Fibroblast of skin of left biceps (primary cell): ENCODE measurements around the gene BLTP1.
"Not testable (repeated sequence)": the region's sequence is repeated elsewhere in the genome, so short reads cannot be mapped to it uniquely, and the experiment has no call there.

Source experiments
- DNase-seq, 2 experiments: peaks; one replicate each; pipeline ENCODE4 v3.0.0-alpha.2; 2013; ENCODE audit warnings: low read depth in 2 of 2

The BLTP1 gene

DNA sequence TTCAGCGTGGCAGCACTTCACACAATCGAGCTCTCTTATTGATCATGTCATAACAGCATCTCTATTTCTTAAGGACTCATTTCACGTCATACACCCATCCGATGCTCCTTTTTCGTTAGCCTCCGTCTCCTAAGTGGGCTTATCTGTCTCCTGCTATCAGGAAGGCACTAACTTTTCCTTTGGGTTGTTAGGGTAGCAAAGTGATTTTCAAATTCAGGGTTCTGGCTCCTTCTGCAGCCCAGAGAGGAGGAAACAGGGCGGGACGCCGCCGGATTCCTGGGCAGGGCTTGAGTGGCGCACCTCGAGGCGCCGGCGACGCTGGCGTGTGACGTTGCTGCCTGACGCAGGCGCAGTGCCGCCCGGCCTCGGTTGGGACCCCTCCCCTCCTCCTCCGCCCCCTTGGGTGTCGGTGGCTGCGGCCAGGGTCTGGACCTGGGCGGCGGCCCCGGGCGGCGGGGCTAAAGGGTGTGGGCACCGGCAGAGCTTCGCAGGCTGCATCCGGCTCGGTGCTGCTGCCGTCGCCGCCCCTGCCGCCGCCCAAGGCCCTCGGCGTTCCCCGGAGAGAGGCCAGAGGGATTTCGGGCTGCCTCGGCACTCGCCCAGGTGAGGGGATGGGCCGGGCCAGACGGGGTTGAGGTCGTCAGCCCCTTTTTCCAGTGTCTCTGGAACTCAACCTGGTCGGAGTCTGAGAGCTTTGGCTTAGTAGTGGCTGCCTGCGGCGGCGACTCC is at the start of gene BLTP1:
Gene BLTP1 (plus strand): TSS at position 350 of the 729 bp plus-strand sequence. CDS start 18,317 bp downstream, outside the sequence.
- peak; percentile 42 to 44 for DNase-seq

DNA sequence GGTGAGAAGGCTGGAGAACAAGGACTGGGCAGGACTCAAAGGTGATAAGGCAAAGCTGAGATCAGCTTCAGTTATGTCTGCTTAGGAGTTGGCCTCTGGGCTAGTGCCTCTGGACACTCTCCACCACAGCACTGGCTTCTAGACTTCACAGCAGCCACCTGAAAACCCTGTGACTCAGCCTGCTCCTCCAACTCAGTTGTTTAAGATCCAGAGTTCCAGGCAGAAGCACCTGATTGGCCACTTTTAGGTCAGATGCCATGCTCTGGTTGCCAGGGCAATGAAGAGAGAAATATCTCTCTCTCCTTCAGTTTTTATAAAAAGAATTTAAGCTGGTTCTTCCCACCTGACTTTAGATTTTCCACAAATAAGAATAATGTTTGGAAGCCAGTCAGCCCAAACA is 47.9 kb upstream of the BLTP1 start:
- DNase-seq = no peak

GRCh38 chr4:122107680-122108079 is 44.5 kb upstream of the BLTP1 start:
- DNase-seq = no peak

DNA sequence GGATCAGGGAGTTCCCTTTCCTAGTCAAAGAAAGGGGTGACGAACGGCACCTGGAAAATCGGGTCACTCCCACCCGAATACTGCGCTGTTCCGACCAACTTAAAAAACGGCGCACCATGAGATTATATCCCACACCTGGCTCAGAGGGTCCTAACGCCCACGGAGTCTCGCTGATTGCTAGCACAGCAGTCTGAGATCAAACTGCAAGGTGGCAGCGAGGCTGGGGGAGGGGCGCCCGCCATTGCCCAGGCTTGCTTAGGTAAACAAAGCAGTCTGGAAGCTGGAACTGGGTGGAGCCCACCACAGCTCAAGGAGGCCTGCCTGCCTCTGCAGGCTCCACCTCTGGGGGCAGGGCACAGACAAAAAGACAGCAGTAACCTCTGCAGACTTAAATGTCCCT is 41.8 kb upstream of the BLTP1 start:
- DNase-seq = not testable (repeated sequence)

DNA sequence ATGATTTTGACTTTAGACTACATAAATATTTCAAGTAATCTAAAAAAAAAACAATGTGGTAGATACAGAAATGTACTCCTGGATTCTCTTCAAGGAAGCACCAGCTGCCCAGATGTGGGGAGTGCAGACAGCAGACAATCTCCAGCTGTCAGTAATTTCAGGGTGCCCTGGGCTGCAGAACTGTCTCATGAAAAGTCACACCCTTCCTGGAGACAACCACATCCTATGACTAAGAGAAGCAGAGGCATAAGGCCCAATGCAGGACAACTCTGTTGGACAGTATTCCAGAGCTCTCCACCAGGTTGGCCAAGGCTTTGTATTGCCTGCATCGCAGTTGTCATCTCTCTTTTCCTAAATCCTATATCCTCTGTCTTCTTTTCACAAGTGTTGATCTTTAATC is 34.4 kb upstream of the BLTP1 start:
- no peak for DNase-seq

DNA sequence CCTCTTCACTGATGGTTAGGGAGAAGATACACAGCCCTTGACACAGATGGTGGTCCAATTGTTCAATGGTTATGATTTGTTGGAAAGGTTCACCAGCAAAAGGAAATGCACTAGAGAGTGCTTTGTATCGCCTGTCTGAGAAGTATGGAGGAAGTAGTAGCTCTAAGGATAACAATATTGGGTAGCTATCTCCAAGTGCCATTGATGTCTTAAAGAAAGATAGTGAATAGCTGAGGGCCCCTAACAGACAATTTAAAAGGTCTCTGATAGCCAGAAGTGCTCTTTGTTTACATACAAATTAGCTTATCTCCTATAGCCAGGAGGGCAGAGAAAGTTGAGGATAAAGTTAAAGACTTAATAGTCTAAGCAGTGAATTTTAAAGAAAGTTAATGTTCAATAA is 33.9 kb upstream of the BLTP1 start:
- DNase-seq = no peak

DNA sequence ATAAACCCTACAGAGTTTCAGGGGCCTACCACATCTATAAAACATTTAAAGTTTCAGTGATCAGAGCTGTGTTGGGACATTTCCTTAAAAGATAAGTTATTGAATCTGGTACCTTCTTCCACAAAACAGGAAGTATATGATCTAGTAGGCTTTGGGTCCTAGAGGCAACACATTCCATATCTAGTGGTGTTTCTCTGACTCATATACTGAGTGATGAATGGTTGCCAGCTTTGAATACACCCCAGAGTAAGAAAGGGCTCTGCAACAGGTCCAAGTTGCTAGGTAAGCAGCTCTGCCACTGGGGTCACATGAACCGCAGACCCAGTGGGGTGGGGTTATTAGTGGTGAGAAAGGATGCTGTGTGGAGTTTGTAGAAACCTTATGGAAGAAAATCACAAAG is 32.4 kb upstream of the BLTP1 start:
- DNase-seq = no peak

- DNase-seq = no peak
Observed at GRCh38 chr4:122121593-122121992, 30.5 kb upstream of the BLTP1 start.

- no peak for DNase-seq
Observed at GRCh38 chr4:122122083-122122482, 30.0 kb upstream of the BLTP1 start.

GRCh38 chr4:122129061-122129460 is 23.1 kb upstream of the BLTP1 start:
- DNase-seq = no peak

- DNase-seq = no peak
Observed at GRCh38 chr4:122131562-122132157, 20.5 kb upstream of the BLTP1 start.

DNA sequence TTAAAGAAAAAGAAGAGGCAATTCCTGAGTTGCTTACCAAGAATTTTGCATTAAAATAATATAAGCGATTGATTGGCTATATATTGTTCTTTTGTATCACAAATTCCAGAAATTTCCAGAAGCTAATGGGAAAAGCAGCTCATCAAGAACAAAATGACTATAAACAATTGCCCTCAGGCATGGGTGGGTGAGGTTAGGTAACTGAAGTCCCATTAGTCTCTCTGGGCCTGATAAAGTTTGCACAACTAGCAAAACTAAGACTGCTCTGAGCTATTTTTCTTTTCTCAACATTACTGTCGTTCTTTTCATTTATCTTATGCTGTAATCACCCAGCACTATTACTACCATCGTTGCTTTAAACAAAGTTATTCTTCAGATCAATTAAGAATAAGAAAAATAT is 19.2 kb upstream of the BLTP1 start:
- DNase-seq = no peak

DNA sequence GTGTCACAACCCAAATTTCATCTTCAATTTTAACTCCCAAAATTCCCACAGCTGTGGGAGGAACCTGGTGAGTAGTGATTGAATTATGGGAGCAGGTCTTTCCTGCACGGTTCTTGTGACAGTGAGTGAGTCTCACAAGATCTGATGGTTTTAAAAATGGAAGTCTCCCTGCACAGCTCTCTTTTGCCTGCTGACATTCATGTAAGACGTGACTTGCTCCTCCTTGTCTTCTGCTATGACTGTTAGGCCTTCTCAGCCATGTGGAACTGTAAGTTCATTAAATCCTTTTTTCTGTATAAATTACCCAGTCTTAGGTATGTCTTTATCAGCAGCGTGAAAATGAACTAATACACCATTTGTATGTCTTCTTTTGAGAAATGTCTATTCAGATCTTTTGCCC is 13.0 kb upstream of the BLTP1 start:
- no peak for DNase-seq

DNA sequence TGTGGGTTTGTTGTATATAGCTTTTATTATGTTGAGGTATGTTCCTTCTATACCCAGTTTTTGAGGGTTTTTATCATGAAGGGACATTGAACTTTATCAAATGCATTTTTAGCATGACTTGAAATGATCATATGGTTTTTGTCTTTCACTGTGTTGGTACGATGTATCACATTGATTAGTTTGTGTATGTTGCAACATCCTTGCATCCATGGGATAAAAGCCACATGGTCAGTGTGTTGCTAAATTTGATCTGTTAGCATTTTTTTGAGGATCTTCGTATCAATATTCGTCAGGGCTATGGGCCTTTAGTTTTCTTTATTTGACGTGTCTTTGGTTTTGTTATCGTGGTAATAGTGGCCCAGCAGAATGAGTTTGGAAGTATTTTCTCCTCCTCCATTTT is 11.3 kb upstream of the BLTP1 start:
- no peak for DNase-seq

- DNase-seq = no peak
Observed at GRCh38 chr4:122142687-122143086, 9.4 kb upstream of the BLTP1 start.

DNA sequence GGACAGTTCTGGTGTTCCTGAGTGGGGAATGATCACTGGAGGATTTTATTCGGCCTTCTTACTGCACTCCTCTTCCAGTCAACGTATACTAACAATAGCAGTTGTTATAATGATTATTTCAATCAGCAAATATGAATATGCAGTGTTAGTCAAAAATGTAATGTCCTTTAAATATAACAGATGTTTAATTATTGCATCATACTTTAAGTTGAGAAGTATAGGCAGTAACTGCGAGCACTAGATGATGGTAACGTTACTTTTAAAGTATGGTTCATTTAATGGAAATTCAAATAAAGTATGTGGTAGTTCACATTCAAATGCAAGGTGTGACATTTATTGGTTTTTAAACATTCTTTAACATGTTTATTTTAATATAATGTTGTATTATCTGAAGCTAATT is 5.5 kb upstream of the BLTP1 start:
- no peak for DNase-seq

DNA sequence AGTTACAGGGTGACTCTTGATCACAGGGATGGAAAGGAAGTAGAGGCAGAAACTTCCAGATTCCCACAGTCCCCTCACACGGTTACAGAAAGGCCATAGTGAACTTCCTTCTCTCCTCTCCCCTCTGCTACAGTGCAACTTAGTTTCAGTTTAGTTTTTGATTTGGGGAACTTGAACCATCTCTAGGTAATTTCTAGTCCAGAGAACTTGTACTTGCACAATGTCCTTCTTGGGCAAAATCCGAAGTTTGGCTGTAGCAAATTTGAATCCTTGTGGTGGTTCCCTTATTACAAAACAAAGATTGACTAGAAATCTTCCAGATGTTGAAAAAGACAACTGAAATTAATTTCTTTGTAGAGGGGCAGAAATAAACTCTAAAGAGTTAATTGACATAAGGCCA is 1.2 kb upstream of the BLTP1 start:
- DNase-seq = no peak

DNA sequence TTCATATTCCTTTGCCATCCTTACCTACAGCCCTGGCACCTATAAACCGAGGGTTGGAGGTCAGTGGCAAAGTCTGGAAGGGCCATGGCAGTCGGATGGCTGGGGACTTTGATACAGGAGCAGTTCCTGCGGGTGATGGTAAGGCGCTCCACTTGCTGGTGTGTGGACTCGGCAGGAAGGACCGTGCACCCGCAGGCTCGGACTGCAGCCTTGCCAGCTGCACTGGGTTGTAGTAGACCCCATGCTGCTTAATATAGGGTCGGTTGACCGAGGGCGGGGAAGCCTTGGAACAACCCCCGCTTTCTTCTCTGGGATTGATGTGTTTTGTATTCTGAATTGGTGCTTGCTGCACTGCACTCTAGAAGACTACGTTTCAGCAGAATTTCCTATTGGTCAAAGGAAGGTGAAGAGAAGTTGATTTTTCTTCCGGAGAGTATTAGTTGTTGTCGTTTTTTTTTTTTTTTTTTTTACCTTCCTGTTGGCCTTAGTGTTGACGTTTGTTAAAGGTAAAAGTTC is 638 bp downstream of the BLTP1 start:
- no peak for DNase-seq

DNA sequence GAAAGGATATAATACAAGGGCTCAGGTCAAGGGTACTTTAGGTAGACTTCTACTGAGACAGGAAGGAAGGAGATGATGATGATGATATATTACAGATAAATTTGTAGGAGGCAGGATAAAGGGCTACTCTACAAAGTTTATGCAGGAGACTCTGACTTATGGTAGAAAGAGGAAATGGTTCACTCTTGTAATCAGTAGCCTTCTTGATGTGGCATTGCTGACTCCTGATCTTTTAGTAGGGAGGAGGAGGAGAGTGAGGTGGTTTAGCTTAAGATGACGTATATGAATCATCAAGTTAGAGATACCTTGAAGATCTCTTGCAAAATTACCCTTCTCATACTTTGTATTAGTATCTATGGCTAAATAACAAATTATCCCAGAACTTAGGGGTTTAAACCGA is 4.7 kb downstream of the BLTP1 start:
- no peak for DNase-seq

GRCh38 chr4:122163301-122163700 is 11.2 kb downstream of the BLTP1 start:
- no peak for DNase-seq

DNA sequence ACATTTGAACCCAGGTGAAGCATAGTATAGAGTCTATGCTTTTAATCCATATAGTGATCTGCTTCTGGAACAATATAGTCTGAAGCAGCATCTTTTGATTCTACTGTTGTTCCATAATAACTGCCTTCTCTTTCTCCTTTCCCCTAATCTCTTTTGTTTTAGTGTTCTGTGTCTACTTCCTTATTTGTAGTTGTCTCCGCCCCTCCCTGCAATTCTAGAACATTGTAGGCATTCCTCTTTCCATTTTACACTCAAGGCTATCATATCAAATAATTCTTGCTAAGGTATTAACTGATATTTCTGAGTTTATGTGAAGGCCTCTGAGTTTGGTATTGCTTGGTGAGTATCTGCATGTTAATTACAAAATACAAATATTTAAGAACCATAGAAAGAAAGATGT is 11.6 kb downstream of the BLTP1 start:
- DNase-seq = no peak

- DNase-seq = no peak
Observed at GRCh38 chr4:122167369-122167768, 15.2 kb downstream of the BLTP1 start.

- no peak for DNase-seq
Observed at GRCh38 chr4:122170775-122171174, 18.6 kb downstream of the BLTP1 start.

- no peak for DNase-seq
Observed at GRCh38 chr4:122171323-122171722, 19.2 kb downstream of the BLTP1 start.
